ENCODE results near the gene DIAPH2.
"Not testable (repeated sequence)": the region's sequence is repeated elsewhere in the genome, so short reads cannot be mapped to it uniquely, and the experiment has no call there.

Gene DIAPH2

GRCh38 chrX:96834137-96834536, 149.5 kb downstream of the DIAPH2 start:
- DNase-seq = no peak

DNA sequence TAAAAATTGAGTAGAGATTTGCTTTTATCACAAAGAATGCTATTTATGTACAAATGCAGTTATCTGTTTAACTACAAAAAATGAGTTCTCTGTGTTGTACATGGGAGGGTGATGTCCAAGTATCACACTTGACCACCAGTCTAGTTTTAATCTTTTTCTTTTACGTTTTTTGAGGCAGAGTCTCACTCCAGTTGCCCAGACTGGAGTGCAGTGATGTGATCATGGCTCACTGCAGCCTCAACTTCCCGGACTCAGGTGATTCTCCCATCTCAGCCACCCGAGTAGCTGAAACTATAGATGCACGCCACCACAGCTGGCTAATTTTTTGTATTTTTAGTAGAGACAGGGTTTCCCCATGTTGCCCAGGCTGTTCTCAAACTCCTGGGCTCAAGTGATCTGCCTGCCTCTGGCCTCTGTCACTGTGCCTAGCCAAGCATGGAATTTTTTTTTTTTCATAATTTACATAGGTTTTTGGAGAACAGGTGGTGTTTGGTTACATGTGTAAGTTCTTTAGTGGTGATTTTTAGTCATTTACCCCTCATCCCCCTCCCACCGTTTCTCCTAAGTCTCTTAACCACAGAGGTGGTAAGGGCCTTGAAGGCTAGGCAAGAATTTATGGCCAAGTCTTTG, 151.1 kb downstream of the DIAPH2 start:
- no peak for DNase-seq

DNA sequence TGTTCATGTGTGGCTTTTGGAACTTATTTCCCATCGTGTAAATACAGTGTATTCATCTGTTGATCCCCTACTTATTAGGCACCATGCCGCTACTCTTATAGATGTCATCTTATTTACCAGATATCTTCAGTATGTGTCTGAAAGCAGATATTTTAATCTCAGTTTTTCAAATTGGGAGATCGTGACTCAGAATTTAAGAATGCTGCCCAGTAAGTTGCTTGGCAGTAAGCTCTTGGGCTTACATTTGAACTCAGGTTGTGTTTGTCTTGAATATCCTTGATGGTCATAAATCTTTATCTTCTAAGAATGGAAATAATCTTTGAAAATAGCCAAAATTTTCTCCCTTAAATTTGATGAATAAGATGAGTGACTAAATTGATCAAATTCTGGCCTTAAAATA, 153.2 kb downstream of the DIAPH2 start:
- no peak for DNase-seq

DNA sequence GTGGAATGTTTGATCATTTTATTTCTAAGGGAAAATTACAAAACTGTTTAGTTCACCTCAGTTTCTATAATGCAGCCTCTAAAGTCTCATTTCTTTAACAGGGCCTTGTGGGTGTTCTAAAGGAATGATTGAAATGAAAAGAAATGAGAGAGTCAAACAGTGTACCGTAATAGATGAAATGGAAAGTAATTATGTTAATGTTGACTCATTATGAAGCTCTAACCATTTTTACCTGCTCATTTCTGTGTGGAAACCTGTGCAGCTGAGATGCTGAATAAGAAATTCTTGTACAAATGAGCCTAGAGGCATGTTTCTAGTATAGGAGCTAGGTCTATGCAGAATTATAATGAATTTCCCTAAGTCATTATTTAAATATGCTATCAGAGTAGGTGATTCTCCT, 153.9 kb downstream of the DIAPH2 start:
- no peak for DNase-seq

DNA sequence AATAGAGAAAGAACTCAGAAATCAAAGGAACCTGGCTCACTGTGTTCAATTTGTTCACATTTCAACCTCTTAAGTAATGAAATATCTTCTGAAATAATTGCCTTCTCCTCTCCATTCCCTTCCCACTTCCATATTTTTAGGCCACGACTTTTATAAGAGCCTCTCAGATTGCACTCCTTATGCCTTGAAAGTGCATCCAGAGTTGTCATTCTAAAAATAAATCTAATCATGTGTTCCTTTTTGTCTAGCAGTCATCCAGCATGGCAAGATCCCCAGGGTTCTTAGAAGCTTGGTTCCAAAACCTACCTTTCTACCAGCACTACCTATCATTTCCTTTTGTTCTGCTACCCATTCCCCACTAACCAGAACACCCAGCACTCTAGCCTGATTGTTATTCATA, 156.7 kb downstream of the DIAPH2 start:
- no peak for DNase-seq

GRCh38 chrX:96841866-96842265, 157.2 kb downstream of the DIAPH2 start:
- DNase-seq = not testable (repeated sequence)

DNA sequence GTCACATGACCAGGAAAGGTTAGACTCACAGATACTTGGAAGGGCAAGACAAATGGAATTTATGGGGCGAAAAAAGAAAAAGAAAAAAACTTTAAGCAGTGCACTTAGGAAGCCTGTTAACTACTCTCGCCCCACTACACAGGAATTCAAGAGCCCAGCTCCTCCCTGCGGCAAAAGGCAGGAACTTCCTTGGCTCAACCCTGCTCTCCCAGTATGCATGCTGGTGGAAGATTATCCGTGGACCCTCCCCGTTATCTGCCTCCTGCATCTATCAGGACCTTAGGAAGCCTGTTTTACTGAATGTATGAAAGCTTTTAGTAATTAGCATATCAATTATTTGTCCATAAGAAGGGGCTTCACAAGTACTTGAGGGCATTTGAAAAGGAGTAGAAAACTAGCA, 158.9 kb downstream of the DIAPH2 start:
- DNase-seq = no peak

GRCh38 chrX:96846841-96847240, 162.2 kb downstream of the DIAPH2 start:
- DNase-seq = no peak

GRCh38 chrX:96859422-96859821, 174.8 kb downstream of the DIAPH2 start:
- not testable (repeated sequence) for DNase-seq

DNA sequence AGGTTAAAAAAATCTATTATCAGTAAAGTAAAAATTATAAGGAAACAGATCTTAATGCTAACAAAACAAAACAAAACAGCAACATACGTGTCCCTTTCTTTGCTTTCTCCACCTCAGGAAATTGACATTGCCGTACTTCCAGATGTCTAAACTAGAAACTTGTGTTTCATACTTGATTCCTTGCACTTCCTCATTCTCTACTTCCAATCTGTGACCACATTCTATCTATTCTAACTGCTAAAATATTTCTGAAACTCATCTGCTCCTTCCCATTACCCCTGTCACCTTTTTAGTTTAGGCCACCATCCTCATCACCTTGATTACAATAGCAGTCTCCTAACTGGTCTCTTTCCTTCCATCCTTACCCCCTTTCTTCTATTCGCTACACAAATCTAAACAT, 176.6 kb downstream of the DIAPH2 start:
- DNase-seq = no peak

DNA sequence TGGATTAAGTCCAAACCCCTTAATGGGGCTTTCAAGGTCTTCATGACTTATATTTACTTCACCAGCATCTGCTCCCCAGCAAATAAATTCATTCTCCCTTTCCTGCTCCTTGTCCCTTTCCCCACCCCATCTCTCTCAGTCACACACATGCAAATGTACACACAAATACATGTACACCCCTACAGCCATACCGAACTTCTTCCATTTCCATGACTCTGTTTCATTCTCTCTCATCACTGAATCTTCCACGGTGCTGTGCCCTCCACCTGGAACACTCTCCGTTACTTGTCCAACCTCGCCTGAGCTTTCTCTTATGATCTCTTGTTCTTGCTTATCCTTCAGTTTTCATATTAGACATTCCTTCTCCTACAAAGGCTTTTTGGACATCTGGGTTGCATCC, 177.0 kb downstream of the DIAPH2 start:
- no peak for DNase-seq

DNA sequence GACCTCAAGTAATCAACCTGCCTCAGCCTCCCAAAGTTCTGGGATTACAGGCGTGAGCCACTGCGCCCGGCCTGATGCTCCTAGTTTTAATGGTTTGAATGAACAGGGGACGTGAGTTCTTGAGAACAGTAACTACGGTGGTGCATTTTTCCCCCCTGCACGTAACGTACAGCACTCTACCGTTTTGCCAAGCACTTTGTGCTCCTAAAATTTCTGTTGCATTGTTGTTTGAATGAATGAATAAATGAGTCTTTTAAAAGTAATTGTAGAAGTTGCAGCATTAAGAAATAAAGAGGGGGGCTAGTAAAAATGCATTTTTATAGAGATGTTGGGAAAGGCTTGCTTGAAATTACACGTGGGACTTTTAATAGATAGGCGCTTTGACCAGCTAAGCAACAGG, 199.0 kb downstream of the DIAPH2 start, which contains the start of gene RPA4:
Gene RPA4 (plus strand): TSS at position 301 of the 400 bp plus-strand sequence. CDS start 403 bp downstream, outside the sequence.
- DNase-seq = no peak

GRCh38 chrX:96884027-96884426, 199.4 kb downstream of the DIAPH2 start:
- no peak for DNase-seq

DNA sequence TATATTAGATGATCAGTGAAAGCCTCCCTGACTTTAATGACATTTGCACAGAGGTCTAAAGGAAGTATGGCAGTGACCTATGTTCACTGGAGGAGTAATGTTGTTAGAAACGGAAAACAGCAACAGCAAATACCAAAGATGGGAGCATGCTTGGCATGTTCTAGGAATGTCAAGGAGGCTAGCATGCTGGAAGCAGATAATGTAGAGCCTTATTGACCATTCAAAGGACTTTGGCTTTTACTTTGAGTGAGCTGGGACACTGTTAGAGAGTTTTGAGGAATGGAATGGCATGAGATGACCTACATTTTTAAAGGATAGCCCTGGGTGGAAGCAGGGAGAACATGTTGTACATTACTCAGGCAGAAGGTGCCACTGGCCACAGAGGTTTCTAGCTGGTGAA, 205.1 kb downstream of the DIAPH2 start:
- DNase-seq = no peak

DNA sequence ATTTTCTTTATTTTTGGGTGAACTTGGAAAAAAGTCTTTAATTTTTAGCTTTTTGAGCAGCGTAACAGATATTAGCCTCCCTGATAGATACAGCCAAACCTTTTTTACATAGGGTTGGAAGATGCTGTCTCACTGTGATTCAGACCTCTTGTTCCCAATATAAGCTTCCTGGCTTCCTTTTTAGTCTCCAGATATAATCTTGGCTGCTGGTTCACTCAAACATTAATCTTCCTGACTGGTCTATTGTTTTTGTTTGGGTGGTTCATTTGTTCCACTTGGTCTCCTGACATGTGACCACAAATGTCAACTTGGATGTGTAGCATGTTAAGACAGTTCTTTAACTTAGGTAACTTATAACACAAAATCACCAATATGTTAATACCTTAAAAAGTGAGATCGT, 222.1 kb downstream of the DIAPH2 start:
- no peak for DNase-seq

DNA sequence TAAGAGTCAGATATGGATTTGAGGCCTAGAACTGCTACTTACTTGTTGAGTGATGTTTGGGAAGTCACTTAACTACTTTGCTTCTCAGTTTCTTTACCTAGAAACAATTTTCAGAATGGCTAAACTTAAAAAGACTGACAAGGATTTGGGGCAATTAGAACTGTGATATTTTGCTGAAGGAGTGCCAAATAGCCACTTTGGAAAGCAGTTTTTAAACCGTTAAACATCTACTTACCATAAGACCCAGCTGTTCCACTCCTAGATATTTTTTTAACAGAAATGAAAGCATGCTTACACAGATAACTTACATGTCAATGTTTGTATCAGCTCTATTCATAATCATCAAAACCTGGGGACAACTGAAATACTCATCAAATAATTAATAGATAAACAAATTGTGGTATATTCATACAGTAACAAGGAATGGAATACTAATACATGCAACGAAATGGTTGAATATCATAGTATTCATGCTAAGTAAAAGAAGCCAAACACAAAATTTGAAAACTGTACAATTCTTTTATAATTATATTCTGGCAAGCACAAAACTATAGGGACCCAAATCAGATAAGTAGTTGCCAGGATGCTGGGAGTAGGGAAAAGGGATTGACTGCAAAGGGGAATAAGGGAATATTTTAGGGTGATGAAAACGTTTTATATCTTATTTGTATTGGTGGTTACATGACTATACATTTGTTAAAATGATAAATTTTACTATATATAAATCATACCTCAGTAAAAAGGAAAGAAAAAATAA, 223.1 kb downstream of the DIAPH2 start:
- DNase-seq = no peak

- DNase-seq = no peak
Observed at GRCh38 chrX:96909291-96909690, 224.6 kb downstream of the DIAPH2 start.

GRCh38 chrX:96918864-96919263, 234.2 kb downstream of the DIAPH2 start:
- DNase-seq = no peak

DNA sequence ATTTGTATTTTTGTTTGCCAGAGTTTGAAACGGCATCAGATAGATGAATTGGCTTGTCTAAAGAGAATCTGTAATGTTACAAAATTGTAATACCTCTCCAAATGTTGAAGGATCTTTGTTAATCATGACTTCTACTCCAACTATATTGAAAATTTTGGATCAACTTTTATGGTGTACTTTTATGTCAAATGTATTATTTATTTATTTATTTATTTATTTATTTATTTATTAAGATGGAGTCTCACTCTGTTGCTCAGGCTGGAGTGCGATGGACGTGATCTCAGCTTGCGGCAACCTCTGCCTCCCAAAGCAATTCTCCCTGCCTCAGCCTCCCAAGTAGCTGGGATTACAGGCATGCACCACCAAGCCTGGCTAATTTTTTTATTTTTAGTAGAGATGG, 235.0 kb downstream of the DIAPH2 start:
- DNase-seq = no peak

DNA sequence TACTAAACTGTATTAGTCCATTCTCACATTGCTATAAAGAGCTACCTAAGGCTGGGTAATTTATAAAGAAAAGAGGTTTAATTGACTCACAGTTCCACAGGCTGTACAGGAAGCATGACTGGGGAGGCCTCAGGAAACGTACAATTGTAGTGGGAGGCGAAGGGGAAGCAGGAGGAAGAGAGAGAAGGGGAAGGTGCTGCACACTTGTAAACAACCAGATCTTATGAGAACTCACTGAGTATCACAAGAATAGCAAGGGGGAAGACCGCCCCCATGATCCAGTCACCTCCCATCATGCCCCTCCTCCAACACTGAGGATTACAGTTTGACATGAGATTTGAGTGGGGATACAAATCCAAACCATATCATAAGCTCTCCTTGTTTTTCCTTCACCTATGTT, 239.9 kb downstream of the DIAPH2 start:
- no peak for DNase-seq

DNA sequence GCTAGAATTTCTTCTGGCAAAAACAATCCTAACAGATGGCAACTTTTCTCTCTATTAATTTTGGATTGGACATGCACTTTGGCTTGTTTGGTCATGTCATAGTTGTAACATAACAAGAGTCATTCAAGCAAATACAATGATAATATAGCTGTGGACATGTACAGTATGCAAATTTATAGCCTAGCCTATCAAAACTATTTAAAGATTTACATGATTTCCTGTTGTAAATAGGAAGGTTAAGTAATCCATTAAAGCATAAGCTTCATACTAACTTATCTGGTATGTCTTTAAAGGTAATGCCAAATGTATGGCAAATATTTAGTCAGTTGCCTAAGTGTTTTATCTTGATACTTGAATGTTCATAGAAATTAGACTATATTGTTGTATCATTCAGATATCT, 244.4 kb downstream of the DIAPH2 start:
- DNase-seq = peak; percentile 80

DNA sequence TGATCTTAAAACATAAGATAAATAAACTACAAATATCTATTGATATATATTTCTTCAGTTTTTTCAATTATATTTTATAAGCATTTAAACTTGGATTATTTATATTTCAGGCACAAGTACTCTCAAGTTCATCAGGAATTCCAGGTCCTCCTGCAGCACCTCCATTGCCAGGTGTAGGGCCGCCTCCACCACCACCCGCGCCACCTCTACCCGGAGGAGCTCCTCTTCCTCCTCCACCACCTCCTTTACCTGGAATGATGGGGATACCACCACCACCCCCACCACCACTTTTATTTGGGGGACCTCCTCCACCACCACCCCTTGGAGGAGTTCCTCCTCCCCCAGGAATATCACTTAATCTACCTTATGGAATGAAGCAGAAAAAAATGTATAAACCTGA, 273.1 kb downstream of the DIAPH2 start:
- no peak for DNase-seq

GRCh38 chrX:96971812-96972211, 287.2 kb downstream of the DIAPH2 start:
- no peak for DNase-seq

GRCh38 chrX:96978906-96979305, 294.3 kb downstream of the DIAPH2 start:
- no peak for DNase-seq

DNA sequence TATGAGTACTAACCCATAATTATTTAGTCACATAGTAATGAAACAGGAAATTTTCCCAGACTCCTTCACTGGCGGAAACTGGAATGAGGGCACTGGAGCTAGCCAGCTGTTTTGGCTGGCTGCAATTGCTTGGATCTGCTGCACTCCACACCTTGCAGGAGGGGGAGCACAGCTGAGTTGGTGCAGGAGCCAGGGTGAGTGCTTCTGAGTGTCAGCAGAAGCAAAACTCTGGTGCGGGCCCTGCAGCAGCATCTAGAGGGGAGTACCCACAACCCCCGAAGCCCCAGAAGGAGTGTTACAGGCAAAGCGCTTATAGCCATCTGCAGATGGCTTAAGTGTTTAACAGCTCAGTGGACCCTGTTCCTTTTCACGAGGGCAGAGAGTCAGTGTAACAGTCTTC, 295.1 kb downstream of the DIAPH2 start:
- no peak for DNase-seq

All from NCI-H1694 treated with DMSO at 0.1 percent for 48 hours (cell line).